Tibial artery (tissue), 4 donors: ENCODE results near the gene UNC79.

Experiments used
- DNase-seq, 2 donors: peaks; one replicate each; pipeline ENCODE4 v3.0.0-alpha.2; 2019
- H3K27ac ChIP-seq, 2 donors: fragments of 200-600 bp; sonication (generic) in 1 of 2; 1 replicate in 1 of 2; 2 replicates in 1 of 2; pipeline ENCODE4 v1.5.1; 2018 to 2019; ENCODE audit warnings: mild to moderate bottlenecking in 1 of 2
- H3K27me3 ChIP-seq, 2 donors: fragments of 200-600 bp; sonication (generic) in 1 of 2; one replicate each; pipeline versions ENCODE4 v1.5.1 to v1.6.0; 2016 to 2019
- H3K36me3 ChIP-seq, 3 donors: fragments of 200-600 bp; sonication (generic) in 2 of 3; one replicate each; pipeline ENCODE4 v1.5.1; 2016 to 2019; ENCODE audit warnings: mild to moderate bottlenecking in 2 of 3
- H3K4me1 ChIP-seq, 4 donors: fragments of 200-600 bp; sonication (generic) in 2 of 4; 1 replicate in 3 of 4; 2 replicates in 1 of 4; pipeline ENCODE4 v1.5.1; 2016 to 2019
- H3K4me3 ChIP-seq, 2 donors: fragments of 200-600 bp; sonication (generic) in 1 of 2; 1 replicate in 1 of 2; 2 replicates in 1 of 2; pipeline ENCODE4 v1.5.1; 2018 to 2019; ENCODE audit warnings: mild to moderate bottlenecking in 2 of 2
- H3K9me3 ChIP-seq, 3 donors: fragments of 200-600 bp; sonication (generic) in 1 of 3; one replicate each; pipeline ENCODE4 v1.5.1; 2016 to 2019
- CTCF ChIP-seq, 2 experiments: fragments of 200-600 bp in 1 of 2; fragments of 450-650 bp in 1 of 2; IDR thresholded peaks; one replicate each; pipeline ENCODE4 v1.5.1; 2017 to 2019; ENCODE audit warnings: antibody characterized with exemption in 2 of 2, mild to moderate bottlenecking in 1 of 2, moderate library complexity in 1 of 2
- intact Hi-C: fragments of 100-400 bp; cut with DNase I; formaldehyde crosslinking; loops from one replicate; pipeline ENCODE4 v1.15.0; 2023; ENCODE audit warnings: low total_unique reads

UNC79 gene

GRCh38 chr14:93533437-93533836 lies 102.7 kb downstream of the UNC79 start:
- H3K27ac ChIP-seq = no peak overlapping the region
- H3K4me3 ChIP-seq = no peak overlapping the region
- intact Hi-C loops = no loop called here
- H3K36me3 ChIP-seq = no peaks in the 10 kb centered on the region
- no peak for DNase-seq
- no peak for TF ChIP-seq CTCF (IDR thresholded peaks at IDR 0.05)
- no peaks in the 10 kb centered on the region for H3K27me3 ChIP-seq
- no peaks in the 10 kb centered on the region for H3K4me1 ChIP-seq
- no peaks in the 10 kb centered on the region for H3K9me3 ChIP-seq

- no peak for DNase-seq
- Histone ChIP-seq H3K9me3 (no peaks in the 10 kb centered on the region), H3K4me1 (no peaks in the 10 kb centered on the region), H3K27me3 (no peaks in the 10 kb centered on the region), H3K4me3 (no peak overlapping the region), H3K27ac (no peak overlapping the region), H3K36me3 (no peaks in the 10 kb centered on the region)
- intact Hi-C loops = no loop called here
- TF ChIP-seq CTCF (IDR thresholded peaks at IDR 0.05) = no peak
Measured at GRCh38 chr14:93533842-93534241, 103.1 kb downstream of the UNC79 start.

GRCh38 chr14:93535537-93535936 lies 104.8 kb downstream of the UNC79 start:
- no peak for DNase-seq

GRCh38 chr14:93536945-93537344 lies 106.2 kb downstream of the UNC79 start:
- H3K36me3 ChIP-seq = no peaks in the 10 kb centered on the region
- H3K4me1 ChIP-seq = no peaks in the 10 kb centered on the region
- DNase-seq = no peak
- H3K4me3 ChIP-seq = no peak overlapping the region
- no peak overlapping the region for H3K27ac ChIP-seq
- TF ChIP-seq CTCF (IDR thresholded peaks at IDR 0.05) = no peak
- no peaks in the 10 kb centered on the region for H3K27me3 ChIP-seq
- intact Hi-C loops = no loop called here
- H3K9me3 ChIP-seq = no peaks in the 10 kb centered on the region

More at GRCh38 chr14:93535537-93535936, 104.8 kb downstream of the UNC79 start:
- H3K27ac ChIP-seq = no peak overlapping the region
- no peak for TF ChIP-seq CTCF (IDR thresholded peaks at IDR 0.05)
- H3K9me3 ChIP-seq = no peaks in the 10 kb centered on the region
- no peaks in the 10 kb centered on the region for H3K36me3 ChIP-seq
- H3K4me3 ChIP-seq = no peak overlapping the region
- intact Hi-C loops = no loop called here
- H3K27me3 ChIP-seq = no peaks in the 10 kb centered on the region
- no peaks in the 10 kb centered on the region for H3K4me1 ChIP-seq

- TF ChIP-seq CTCF (IDR thresholded peaks at IDR 0.05) = no peak
- H3K36me3 ChIP-seq = no peaks in the 10 kb centered on the region
- H3K27me3 ChIP-seq = no peaks in the 10 kb centered on the region
- H3K4me3 ChIP-seq = no peak overlapping the region
- no peaks in the 10 kb centered on the region for H3K9me3 ChIP-seq
- no peak overlapping the region for H3K27ac ChIP-seq
- intact Hi-C loops = no loop called here
- no peak for DNase-seq
- H3K4me1 ChIP-seq = no peaks in the 10 kb centered on the region
Measured at GRCh38 chr14:93537951-93538350, 107.2 kb downstream of the UNC79 start.

- Histone ChIP-seq H3K27me3 (no peaks in the 10 kb centered on the region), H3K36me3 (no peaks in the 10 kb centered on the region), H3K9me3 (no peaks in the 10 kb centered on the region), H3K4me1 (no peaks in the 10 kb centered on the region), H3K27ac (no peak overlapping the region), H3K4me3 (no peak overlapping the region)
- intact Hi-C loops = no loop called here
- TF ChIP-seq CTCF (IDR thresholded peaks at IDR 0.05) = no peak
- DNase-seq = no peak
Measured at GRCh38 chr14:93538413-93538812, 107.7 kb downstream of the UNC79 start.
